MCF 10A (cell line): Measurements from ENCODE around the gene SLC66A1. TPM values are rescaled to one million over a fixed set of nuclear protein-coding genes. Genes with fewer than 3 reads are reported as not detected.

ENCODE experiments used
- BruUV-seq: library from RNA; stranded (reverse); fragments of 400-500 nt; replicated peaks from 2 replicates; lab custom pipeline; 2021; lab: Mats Ljungman, UMichigan
- CTCF ChIA-PET: fragments of 300-600 bp; sonication (Branson Sonifier 250); formaldehyde crosslinking; extraction: SDS; loops from one replicate; lab custom pipeline; 2021; ENCODE audit warnings: antibody characterized with exemption, inconsistent platforms; lab: Yijun Ruan, JAX
- POLR2A ChIA-PET: fragments of 300-600, 350-650 bp; sonication (Branson Sonifier 250); formaldehyde crosslinking; extraction: SDS; loops from one replicate; lab custom pipeline; 2020; ENCODE audit warnings: antibody characterized with exemption, inconsistent platforms; lab: Yijun Ruan, JAX
- DNase-seq: peaks from one replicate; pipeline ENCODE4 v3.0.0-alpha.2; 2018; ENCODE audit not compliant: unreplicated experiment
- H3K27ac Mint-ChIP-seq: one replicate; pipeline ENCODE4 v1.8.0; 2022; ENCODE audit warnings: mild to moderate bottlenecking, low read depth, mixed read lengths; ENCODE audit not compliant: unreplicated experiment
- H3K27me3 Mint-ChIP-seq: one replicate; pipeline ENCODE4 v1.8.0; 2022; ENCODE audit warnings: mixed read lengths; ENCODE audit not compliant: insufficient read depth, unreplicated experiment
- H3K36me3 Mint-ChIP-seq: one replicate; pipeline ENCODE4 v1.8.0; 2022; ENCODE audit warnings: mild to moderate bottlenecking, moderate library complexity, mixed read lengths; ENCODE audit not compliant: insufficient read depth, unreplicated experiment
- H3K4me1 Mint-ChIP-seq: one replicate; pipeline ENCODE4 v1.8.0; 2022; ENCODE audit warnings: mixed read lengths; ENCODE audit not compliant: insufficient read depth, unreplicated experiment
- H3K4me3 Mint-ChIP-seq: one replicate; pipeline ENCODE4 v1.8.0; 2022; ENCODE audit warnings: mild to moderate bottlenecking, moderate library complexity, mixed read lengths; ENCODE audit not compliant: unreplicated experiment
- H3K9me3 Mint-ChIP-seq: one replicate; pipeline ENCODE4 v1.8.0; 2022; ENCODE audit warnings: mixed read lengths; ENCODE audit not compliant: unreplicated experiment
- intact Hi-C: fragments of 100-400 bp; cut with micrococcal nuclease; formaldehyde crosslinking; loops from 2 replicates; pipeline ENCODE4 v1.14.1; 2022
- total RNA-seq: library from RNA; stranded (reverse); gene quantifications from 2 replicates; pipeline ENCODE4 v1.2.3, GENCODE V29; 2022
- TF ChIP-seq, protein P1 (sequence below): fragments of 200-600 bp; IDR thresholded peaks from one replicate; pipeline ENCODE4 v1.8.0; 2022; ENCODE audit warnings: antibody characterized with exemption, mild to moderate bottlenecking; ENCODE audit not compliant: unreplicated experiment

The SLC66A1 gene
- total RNA-seq, 1 experiment from 2014 or later = 16.2 TPM

DNA sequence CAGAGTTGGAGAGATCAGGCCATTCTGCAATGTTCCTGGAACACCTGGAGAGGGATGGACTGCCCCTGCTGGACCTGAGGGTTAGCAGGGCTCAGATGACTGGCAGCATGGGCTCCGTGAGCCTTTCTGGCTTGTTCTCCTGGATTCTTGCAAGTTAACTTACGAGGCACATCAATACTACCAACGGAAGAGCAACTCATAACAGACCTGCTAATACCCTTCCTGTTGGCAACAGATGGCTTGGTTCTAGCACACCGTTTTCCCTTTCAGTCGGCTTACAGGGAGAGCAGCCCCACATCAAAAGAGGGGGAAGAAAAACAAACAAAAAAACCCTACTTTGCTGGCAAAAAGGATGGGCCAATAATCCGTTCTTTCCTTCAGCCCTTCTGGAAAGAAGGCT lies 47.9 kb downstream of the SLC66A1 start:
- Mint-ChIP-seq H3K27me3 (no peaks in the 10 kb centered on the region), H3K9me3 (no peaks in the 10 kb centered on the region), H3K4me1 (peaks cover 8% of the 10 kb centered on the region), H3K4me3 (no peak overlapping the region), H3K36me3 (peaks cover 25% of the 10 kb centered on the region), H3K27ac (no peak overlapping the region)
- ChIA-PET POLR2A (interaction anchor here (0.6 to 1.8 kb wide), 7 partner anchors 13 to 332 kb away, joined by 3 to 13 read pairs (median 4); partner anchors contain the start of genes AKR7A2 and SLC66A1), CTCF (interaction anchor here (1.1 to 1.4 kb wide), 2 partner anchors 17 to 19 kb away, joined by 3 read pairs; no protein-coding TSS in a partner anchor)
- no peak for DNase-seq
- BruUV-seq = no TSS peak
- TF ChIP-seq, protein P1, sequence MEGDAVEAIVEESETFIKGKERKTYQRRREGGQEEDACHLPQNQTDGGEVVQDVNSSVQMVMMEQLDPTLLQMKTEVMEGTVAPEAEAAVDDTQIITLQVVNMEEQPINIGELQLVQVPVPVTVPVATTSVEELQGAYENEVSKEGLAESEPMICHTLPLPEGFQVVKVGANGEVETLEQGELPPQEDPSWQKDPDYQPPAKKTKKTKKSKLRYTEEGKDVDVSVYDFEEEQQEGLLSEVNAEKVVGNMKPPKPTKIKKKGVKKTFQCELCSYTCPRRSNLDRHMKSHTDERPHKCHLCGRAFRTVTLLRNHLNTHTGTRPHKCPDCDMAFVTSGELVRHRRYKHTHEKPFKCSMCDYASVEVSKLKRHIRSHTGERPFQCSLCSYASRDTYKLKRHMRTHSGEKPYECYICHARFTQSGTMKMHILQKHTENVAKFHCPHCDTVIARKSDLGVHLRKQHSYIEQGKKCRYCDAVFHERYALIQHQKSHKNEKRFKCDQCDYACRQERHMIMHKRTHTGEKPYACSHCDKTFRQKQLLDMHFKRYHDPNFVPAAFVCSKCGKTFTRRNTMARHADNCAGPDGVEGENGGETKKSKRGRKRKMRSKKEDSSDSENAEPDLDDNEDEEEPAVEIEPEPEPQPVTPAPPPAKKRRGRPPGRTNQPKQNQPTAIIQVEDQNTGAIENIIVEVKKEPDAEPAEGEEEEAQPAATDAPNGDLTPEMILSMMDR = no peak
- intact Hi-C loops = no loop called here

DNA sequence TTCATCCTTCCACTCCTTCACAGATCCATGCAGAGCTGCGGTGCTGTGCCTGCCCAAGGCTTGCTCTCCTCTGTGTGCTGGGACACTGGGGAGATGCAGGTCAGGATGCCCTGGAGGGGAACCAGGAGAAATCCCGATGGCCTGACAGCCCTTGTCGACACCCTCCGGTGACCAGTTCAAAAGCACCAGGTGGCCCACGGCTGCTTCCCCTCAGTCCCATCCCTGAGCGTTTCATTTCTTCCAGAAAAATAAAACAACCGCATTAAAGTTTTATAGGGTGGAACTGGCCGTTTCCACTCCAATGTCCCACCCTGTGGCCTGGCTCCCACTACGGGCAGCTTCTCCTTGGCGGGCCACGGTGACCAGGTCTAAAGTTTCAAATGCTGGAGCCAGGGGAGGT lies 48.3 kb downstream of the SLC66A1 start:
- intact Hi-C loops = no loop called here

DNA sequence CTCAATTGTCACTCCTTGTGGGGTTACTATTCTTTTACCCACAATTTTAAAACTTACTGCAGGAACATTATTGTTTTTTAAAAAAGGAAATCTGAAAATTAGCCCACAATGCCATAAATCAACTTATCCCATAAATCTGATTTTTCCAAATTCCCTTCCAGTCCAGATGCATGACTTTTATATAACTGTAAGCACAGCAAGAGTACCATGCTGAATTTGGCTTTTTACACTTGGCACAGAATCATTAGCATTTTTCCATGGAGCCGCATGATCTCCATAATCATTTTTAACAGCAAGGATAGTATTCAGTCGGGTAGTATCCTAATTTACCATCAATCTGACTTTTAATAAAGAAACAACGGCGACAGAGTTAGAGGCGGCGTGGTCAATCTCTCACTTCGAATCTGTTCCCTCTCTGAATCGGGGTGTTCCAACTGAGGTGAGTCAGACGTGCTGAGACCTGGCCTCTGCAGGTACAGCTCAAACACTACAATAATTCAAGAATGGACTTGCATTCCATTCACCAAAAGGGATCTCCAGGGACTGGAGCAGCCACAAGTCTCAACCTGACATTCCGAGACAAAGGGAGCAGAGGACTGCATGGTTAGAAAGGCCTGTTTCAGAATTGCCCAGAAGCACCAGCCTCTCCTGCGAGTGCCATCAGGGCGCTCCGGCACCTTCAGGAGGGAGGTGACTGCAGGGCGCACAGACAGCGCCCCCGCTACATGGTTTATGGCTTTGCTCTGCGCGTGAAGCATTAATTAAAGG lies 48.9 kb downstream of the SLC66A1 start:
- Mint-ChIP-seq H3K9me3 (no peaks in the 10 kb centered on the region), H3K4me1 (peaks cover 8% of the 10 kb centered on the region), H3K27ac (peak overlapping the region; percentile 78), H3K27me3 (no peaks in the 10 kb centered on the region), H3K4me3 (peak overlapping the region; percentile 62), H3K36me3 (peaks cover 22% of the 10 kb centered on the region)
- no TSS peak for BruUV-seq
- intact Hi-C loops = no loop called here
- POLR2A ChIA-PET = interaction anchor here (0.6 to 1.8 kb wide), 14 partner anchors 14 to 331 kb away, joined by 3 to 13 read pairs (median 3); partner anchors contain the start of genes AKR7A2 and SLC66A1
- DNase-seq = peak; percentile 90
- TF ChIP-seq, protein P1 = no peak
- CTCF ChIA-PET = interaction anchor here (1.1 to 1.4 kb wide), 2 partner anchors 18 to 20 kb away, joined by 3 read pairs; no protein-coding TSS in a partner anchor

More for the DNA sequence above, 48.3 kb downstream of the SLC66A1 start:
- POLR2A ChIA-PET = interaction anchor here (0.6 to 1.8 kb wide), 12 partner anchors 13 to 331 kb away, joined by 3 to 13 read pairs (median 4); partner anchors contain the start of genes AKR7A2 and SLC66A1
- Mint-ChIP-seq H3K27me3 (no peaks in the 10 kb centered on the region), H3K4me3 (no peak overlapping the region), H3K27ac (no peak overlapping the region), H3K4me1 (peaks cover 8% of the 10 kb centered on the region), H3K36me3 (peaks cover 25% of the 10 kb centered on the region), H3K9me3 (no peaks in the 10 kb centered on the region)
- no TSS peak for BruUV-seq
- no peak for DNase-seq
- TF ChIP-seq, protein P1 = no peak
- CTCF ChIA-PET = interaction anchor here (1.1 to 1.4 kb wide), 2 partner anchors 18 to 19 kb away, joined by 3 read pairs; no protein-coding TSS in a partner anchor

DNA sequence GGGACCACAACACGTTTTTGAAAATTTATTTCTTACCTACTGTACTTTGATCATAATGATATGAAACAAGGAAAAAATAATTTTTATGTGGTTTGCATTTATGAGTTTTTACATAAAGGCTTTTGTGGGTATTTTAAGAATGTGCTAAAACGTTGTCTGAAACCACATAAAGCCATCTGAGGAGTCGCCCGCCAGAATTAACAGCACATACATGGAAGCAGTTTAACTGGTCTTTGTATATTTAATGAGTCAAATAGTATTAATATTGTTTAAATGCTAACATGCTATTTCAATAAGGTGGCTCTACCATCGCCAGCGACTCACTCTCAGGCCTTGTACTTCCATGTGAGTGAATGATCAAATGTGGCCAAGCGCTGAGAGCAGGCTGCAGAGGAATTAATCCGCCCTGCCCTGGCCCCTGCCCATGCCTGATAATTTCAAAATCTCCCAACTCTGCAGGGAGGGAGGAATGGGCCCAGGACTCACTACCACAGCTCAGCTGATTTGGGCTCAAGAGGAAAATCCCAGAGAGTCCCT lies 49.6 kb downstream of the SLC66A1 start:
- TF ChIP-seq, protein P1 = no peak
- intact Hi-C loops = no loop called here
- DNase-seq = peak; percentile 31
- CTCF ChIA-PET = no interaction called here
- Mint-ChIP-seq H3K36me3 (peaks cover 22% of the 10 kb centered on the region), H3K27ac (peak overlapping the region; percentile 78), H3K4me3 (peak overlapping the region; percentile 62), H3K4me1 (peaks cover 8% of the 10 kb centered on the region), H3K9me3 (no peaks in the 10 kb centered on the region), H3K27me3 (no peaks in the 10 kb centered on the region)
- no TSS peak for BruUV-seq
- POLR2A ChIA-PET = interaction anchor here (0.7 to 1.8 kb wide), 11 partner anchors 14 to 286 kb away, joined by 3 to 13 read pairs (median 3); partner anchors contain the start of genes AKR7A2 and SLC66A1
